HG02623 (cell line): Measurements from ENCODE around the gene COL19A1.

ENCODE experiments used
- ATAC-seq: cut with Tn5 transposase; IDR thresholded peaks from one replicate; pipeline ENCODE4 v1.9.1; 2021; ENCODE audit warnings: moderate library complexity; ENCODE audit not compliant: unreplicated experiment

The COL19A1 gene

DNA sequence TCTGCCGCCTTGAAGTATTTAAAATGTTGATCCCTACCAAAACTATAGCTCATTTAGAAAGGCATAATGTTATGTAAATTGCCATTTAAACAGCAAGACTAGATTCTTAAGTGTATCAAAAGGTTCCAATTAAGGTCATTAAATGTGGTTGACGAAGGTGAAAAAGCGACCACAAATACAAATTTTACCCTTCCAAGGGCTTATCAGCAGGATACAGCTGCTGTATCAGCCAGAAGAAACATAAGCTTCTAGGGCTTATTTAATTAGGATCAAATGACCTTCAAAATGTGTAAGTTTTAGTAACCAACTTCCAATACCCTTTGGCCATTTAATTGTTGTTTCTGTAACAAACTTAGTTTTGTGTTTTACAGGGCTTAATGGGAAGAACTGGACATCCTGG is 296.6 kb downstream of the COL19A1 start:
- ATAC-seq, result no peak

DNA sequence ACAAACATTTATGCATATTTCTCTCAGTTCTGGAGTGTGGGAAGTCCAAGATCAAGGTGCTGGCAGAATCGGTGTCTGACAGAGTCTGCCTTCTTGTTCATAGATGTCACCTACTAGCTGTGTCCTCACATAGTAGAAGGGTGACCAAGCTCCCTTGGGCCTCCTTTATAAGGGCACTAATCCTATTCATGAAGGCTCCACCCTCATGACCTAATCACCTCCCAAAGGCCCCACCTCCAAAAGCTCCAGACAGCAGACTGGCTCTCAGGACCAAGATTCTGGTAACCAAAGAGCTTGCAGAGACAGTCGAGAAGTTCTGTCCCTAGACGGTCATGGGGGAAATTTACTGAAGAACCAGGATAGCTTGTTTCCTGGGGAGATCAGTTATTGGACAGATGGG is 297.4 kb downstream of the COL19A1 start:
- no peak for ATAC-seq

DNA sequence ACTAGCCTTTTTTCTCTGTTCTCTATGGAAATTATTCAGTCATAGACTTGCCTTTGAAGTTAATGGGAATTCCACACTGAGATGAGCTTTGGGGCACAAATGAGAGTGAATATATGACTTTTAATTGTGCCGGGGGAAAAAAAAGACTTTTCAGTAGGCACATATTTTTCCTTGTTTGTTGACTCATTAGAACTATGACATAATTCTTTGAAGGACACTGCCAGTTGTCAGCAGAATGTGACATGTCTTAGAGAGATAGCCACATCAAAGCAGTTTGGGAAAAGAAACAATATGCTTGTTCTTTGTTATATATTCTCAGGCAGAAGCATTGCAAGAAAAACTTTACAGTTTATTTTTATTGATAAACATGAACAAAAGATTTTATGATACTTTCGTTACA is 298.2 kb downstream of the COL19A1 start:
- no peak for ATAC-seq

GRCh38 chr6:70166088-70166958 is 300.0 kb downstream of the COL19A1 start:
- peak; percentile 79 for ATAC-seq

DNA sequence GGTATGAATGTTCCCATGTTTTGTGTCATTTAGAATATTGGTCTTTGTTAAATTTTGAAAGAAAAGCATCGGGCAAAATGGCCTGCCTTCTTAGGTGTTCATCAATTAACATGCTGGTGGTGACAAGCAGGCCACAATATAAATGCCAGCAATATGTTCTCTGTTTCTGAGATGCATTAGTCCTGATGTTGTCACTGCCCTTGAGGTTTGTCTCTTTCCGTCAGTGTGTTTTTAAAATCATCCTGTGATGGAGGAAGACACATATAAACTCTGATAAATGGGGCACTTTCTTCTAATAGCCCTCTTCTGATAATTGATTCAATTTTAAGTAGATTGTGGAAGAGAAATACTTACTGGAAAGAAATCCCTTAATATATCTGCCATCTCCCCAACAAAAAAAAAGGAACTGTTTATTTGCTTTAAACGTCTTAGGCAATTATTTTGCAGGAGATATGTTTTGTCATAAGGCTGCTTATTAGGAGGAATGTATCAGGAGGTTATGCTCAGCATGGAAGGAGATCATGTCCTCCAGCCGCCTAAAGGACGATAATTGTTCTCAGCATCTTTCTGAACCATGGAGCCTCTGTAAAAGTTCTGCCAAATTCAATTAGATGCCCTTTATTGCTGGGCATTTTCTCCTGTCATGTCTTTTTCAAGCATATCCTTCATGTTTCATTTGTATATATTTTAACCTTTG is 302.5 kb downstream of the COL19A1 start:
- ATAC-seq, result no peak

DNA sequence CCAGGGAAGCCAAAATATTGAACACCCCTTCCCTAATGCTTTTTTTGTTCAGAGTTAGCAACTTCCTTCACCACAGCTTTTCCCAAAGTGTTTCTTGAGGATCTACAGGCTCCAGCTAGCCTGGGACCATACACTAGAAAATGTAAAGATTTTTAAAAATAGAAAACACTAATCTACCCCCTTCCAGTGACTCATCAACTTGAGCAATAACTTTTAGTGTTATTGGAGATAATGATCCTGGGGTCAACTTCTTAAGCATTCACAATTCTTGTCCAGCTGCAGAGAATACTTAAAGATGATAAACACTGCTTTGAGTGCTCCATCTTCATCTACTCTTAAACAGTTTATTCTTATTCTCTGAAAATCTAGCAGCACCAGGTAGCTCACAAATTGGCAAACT is 304.9 kb downstream of the COL19A1 start:
- ATAC-seq, result no peak

DNA sequence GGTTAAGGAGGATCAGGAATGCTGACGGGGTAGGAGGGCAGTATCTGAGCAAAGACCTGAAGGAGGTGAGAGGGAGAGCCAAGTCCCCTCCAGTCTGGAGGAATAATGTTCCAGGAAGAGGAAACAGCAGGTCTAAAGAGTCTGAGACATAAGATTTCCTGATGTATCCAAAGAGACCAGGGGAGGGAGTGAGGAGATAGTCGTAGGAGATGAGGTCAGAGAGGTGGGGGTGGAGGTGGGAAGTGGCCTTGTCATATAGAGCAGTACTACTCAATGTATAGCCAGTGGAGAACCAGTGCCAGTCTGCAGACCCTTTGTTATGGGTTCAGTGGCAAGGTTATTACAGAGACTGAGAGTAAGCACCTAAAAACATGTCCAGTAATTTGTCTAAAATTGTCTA is 305.9 kb downstream of the COL19A1 start:
- no peak for ATAC-seq

- no peak for ATAC-seq
These were observed 309.4 kb downstream of the COL19A1 start for GRCh38 chr6:70175770-70176169.

DNA sequence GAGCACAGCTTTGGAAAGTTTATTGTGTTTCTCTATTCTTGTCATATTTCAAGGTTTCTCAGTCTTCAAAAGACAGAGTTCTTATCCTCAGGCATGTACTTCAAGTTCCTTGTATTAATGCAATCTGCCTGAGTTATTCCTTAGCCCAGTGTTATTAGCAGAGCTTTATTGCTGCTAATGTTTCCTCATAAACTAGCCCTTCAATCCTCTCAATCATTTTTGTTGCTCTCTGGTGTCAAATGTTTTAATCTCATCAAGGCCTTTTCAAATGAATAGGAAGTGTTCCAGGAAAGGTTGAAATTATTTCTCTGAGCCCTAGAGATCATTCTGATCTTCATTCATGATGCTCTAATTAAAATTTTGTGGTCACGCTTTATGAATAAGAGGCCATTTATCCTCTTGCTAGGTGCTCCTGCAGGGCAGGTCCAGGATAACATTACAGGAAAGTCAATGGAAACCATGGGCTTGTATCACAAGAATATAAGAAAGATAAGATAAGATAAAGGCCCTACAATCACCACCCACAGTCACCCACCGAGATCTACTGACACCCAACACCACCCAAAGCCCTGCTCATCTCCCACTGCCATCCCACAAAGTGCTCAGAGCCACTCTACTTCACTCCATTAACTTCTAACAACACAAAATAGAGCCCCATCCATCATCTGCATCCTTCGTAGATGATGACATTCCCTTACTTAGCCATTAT is 310.6 kb downstream of the COL19A1 start:
- ATAC-seq, result no peak

DNA sequence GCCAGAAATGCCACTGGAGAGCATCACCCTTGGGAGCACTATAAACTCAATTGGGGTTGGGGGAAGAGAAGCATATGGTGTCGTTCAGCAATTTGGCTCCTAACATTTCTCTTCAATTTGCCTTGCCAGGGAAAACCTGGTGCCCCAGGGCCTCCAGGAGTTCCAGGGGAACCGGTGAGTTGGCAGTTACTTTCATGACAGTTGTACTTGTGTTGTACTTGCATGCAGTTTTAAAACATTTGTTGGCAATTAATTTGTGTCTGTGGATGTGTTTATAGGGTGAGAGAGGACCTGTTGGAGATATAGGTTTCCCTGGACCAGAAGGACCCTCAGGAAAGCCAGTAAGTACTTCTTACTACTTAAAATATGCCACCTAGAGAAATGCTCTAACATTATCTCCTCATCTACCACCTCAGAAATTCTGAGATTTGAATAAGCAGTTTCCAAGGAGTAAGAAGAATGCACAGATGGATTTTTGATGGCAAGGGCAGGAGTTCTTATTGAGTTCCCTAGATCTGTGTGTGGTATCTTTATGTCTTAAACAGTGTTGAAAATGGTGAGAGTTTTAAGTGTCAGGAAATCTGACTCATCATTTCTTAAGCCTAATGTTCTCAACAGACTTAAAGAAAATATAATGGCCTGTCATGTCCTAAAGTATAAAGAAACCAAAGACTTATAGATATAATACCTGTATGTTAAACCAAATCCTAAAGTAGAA is 314.0 kb downstream of the COL19A1 start:
- ATAC-seq, result no peak

DNA sequence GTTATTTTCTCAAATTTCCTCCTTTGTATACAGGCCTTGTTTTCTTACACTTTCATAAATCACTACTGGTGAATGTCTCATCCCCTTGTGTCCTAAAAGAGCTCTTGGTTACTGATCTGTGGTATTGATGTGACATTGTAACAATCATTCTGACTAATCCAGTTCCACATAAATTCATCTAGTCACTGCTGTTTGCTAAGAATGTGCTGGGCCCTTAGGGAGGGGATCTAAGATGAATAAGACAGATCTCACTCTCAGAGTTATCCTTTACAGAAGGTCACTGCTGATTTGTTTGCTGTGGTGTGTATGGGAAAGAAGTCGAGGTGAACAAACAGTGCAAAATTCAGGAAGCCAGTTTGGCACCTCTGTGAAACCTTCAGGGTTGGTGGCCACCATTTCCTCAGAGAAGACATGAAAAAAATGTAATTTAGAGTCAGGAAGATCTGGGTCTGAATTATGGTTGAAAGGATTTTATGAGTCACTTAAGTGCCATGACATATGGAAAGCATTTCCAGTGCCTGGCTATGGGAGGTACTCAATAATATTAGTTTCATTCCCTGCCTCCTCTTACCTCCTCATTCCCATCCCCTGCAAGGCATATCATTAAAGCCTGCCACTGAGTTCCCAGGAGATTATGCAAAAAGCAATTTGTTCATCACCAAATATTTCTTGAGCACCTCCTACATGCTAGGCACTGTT is 314.7 kb downstream of the COL19A1 start:
- peak; percentile 51 for ATAC-seq

- no peak for ATAC-seq
These were observed 317.2 kb downstream of the COL19A1 start for GRCh38 chr6:70183538-70183937.

- no peak for ATAC-seq
These were observed 318.4 kb downstream of the COL19A1 start for GRCh38 chr6:70184723-70185122.

GRCh38 chr6:70186461-70186860 is 320.1 kb downstream of the COL19A1 start:
- no peak for ATAC-seq

GRCh38 chr6:70188202-70188601 is 321.8 kb downstream of the COL19A1 start:
- ATAC-seq, result no peak

DNA sequence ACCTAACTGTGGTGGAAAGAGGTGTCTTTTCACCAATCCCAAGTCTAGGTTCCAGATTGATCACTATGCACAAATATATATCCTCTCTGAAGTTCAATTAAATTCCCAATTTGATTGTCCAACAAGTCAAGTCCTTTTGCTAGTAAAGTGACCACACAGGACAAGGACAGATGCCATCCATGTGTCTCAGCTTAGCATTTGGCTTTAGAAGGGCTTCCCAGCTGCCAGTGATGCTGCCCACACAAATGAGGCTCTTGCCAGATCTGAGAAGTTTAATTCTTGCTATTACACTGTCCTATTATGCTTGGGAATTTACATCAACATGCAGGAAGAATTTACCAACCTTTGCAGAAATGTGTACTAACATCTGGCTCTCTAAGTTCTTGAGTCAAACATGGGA is 328.1 kb downstream of the COL19A1 start:
- ATAC-seq, result no peak

DNA sequence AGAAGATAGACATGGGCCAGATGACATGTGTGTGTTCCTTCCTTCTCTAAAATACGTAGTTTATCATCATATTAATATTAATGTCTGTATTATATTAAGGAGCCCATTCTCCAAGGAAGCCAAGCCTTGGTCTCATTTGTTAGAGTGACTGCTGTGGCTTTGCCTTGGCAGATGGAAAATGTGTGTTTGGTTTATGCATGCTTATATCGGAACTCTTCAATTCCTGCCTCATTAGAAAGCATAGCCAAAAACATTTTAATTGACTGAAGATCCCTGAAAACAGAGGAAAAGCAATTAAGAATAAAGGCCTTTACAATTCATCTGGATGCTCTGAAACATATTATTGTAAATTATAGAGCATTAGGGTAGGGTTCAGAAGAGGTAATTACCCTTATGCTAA is 330.2 kb downstream of the COL19A1 start:
- ATAC-seq, result no peak

GRCh38 chr6:70198785-70199184 is 332.4 kb downstream of the COL19A1 start:
- ATAC-seq, result no peak

GRCh38 chr6:70208235-70208790 is 342.0 kb downstream of the COL19A1 start:
- ATAC-seq, result no peak

DNA sequence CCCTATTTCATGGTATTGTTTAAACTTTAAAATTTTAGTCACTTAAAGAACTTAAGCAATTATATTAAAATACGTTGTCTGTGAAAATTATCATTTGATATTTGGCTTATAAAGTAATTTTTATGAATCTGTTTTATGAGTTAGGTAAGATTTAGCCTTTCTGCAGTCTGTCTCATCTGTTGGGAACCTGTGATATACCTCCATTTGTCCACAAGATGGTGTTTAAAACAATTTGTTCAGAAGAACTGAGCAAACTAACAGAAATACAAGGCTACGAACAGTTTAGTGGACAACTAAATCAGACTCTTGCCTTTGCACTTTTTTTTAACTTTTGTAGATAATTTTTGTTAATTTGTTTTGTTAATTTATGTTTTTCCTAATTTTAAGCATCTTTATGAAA is 344.1 kb downstream of the COL19A1 start:
- ATAC-seq, result no peak
